DMS79 (cell line): ENCODE results near the gene TMEM245.
A peak's percentile ranks its signal among the peaks of the same experiment; 100 is the strongest.

ENCODE experiments used
- DNase-seq: peaks from one replicate; lab custom pipeline; 2025; lab: John Stamatoyannopoulos, UW

The TMEM245 gene

GRCh38 chr9:109022873-109023272 lies 96.9 kb downstream of the TMEM245 start:
- no peak for DNase-seq

- peak; percentile 17 for DNase-seq
Measured at GRCh38 chr9:109020581-109021511, 98.9 kb downstream of the TMEM245 start.

DNA sequence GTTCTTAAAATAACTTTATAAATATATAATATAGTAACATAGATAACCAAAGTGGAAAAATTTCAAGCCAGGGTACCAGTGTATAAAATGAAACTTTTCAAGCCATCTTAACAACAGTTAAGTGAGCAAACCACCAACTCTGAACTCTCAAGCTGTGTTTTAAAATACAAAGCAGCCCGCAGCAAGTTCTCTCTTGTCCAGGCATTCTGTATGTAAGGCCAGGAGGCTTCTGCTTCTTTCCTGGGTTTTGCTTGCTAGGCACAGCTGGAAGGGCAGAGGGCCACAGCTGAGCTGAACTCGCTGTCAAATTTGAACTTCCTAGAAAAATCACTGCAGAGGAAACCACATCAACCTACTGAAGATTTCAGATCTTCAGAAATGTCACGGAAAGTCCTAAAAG lies 99.6 kb downstream of the TMEM245 start:
- no peak for DNase-seq

DNA sequence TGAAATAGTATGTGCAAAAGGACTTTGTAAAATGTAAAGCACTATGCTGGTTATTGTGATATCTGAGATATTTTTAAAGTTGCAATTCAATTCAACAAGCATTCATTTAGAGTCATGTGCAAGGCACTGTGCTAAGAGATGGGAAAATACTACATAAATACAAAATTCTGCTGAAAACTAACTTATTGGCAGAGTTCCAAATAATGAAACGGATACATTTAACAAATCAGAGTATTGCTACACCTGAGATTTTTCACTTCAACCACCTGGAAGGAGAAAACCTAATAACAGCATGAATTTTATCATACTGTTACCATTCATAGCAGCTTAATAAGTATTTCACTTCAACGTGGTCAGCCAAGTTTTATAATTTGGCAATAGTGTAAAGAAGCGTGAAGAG lies 100.3 kb downstream of the TMEM245 start:
- no peak for DNase-seq

- DNase-seq: no peak
Measured at GRCh38 chr9:109017493-109017892, 102.3 kb downstream of the TMEM245 start.

DNA sequence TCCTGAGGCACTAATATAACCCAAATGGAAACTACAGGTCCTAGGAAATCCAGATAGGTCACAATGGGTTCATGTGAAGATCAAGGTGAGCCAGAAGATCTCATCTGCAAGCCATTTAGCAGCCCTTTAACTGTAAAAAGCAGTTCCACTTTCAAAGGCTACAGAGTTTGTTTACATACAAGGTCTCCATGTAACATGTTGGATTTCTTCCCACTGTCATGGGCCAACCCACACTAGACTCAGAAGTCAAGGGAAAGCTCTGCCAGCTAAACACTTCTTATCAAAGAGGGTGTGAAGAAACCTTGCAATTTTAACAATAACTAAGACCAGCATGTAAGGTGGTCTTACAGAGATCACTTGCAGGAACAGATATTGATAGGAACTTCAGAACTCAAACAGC lies 102.7 kb downstream of the TMEM245 start:
- DNase-seq: no peak

DNA sequence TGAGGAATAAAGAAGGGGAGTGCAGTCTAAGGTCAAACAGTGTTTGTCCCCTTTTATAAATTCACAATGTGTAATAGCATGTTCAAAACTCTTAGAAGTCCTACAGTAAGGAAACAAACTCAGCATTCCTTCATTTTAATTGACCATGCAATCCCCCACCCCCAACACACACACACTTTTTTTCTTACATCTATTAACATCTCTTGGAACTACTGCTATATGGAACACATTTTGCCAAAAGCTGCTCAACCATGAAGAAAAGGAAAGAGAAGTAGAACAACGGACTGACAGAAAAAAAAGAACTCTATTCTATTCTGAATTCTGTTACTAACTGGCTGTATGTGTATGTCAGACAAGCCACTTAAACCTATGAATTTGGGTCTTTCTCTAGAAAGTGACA lies 103.6 kb downstream of the TMEM245 start:
- no peak for DNase-seq

GRCh38 chr9:109014608-109015280 lies 105.0 kb downstream of the TMEM245 start:
- DNase-seq: no peak

GRCh38 chr9:109013679-109014607 lies 105.8 kb downstream of the TMEM245 start:
- DNase-seq: no peak

GRCh38 chr9:109012876-109013678 lies 106.7 kb downstream of the TMEM245 start, which contains the start of gene CTNNAL1:
Gene CTNNAL1, minus strand, starts transcription at chr9:109013499. Its CDS starts 57 bp downstream, at chr9:109013442.
- DNase-seq: no peak

GRCh38 chr9:109012009-109012875 lies 107.5 kb downstream of the TMEM245 start:
- DNase-seq: no peak

GRCh38 chr9:109011231-109011671 lies 108.5 kb downstream of the TMEM245 start:
- no peak for DNase-seq

DNA sequence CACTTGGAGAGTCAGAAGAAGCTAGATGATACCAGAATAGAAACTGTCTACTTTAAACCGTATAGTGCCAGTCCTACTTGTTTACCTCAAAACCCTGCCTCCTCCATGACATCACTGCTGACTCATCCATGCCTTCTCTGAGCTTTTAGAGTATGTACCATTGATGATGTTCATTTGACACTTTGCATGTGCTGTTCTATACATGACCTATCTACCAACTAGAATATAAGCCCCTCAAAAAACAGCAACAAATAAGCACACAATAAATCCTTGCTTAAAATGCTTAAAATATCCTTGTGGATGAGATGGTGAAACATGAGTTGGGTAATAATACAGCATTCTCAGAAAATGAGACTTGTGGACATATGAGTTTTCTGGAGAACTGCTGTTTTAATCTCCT lies 109.0 kb downstream of the TMEM245 start:
- no peak for DNase-seq

GRCh38 chr9:109005678-109006077 lies 114.1 kb downstream of the TMEM245 start:
- DNase-seq: no peak

DNA sequence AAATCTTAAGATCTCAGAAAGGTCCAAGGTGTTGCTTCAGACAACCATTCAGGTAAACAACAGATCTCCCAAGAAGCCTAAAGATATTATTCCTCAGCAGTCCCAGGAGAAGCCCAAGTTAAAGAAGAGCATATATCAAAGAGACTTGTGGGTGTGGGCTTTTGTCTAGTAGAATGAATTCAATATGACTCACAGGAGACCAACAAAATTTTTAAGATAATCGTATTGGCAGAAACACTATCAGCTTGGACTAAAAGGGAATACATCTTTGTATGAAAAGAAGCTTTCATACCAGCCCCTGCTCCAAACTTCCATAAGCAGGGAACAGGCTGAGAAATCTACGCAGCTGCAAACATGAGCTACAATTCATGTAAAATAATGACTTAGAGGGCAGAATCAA lies 116.6 kb downstream of the TMEM245 start:
- DNase-seq: no peak

GRCh38 chr9:109002141-109002540 lies 117.6 kb downstream of the TMEM245 start:
- DNase-seq: no peak

DNA sequence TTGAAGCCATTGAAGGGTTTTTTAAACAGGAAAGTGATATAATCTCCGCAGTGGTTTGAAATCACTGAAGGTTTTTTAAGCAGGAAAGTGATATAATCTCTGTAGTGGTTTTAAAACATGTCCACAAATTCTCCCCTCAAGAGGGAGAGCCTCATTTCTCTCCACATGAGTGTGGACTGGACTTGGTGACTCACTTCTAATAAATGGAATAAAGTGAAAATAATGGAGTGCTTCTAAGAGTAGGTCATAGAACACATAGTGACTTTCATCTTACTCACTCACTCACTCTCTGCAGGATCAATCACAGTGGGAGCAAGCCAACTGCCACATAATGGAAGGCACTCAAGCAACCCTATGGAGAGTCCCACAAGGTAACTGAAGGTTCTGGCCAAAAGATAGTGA lies 118.5 kb downstream of the TMEM245 start:
- no peak for DNase-seq

- no peak for DNase-seq
Measured at GRCh38 chr9:108997112-108997511, 122.6 kb downstream of the TMEM245 start.

GRCh38 chr9:108996643-108997042 lies 123.1 kb downstream of the TMEM245 start:
- no peak for DNase-seq

DNA sequence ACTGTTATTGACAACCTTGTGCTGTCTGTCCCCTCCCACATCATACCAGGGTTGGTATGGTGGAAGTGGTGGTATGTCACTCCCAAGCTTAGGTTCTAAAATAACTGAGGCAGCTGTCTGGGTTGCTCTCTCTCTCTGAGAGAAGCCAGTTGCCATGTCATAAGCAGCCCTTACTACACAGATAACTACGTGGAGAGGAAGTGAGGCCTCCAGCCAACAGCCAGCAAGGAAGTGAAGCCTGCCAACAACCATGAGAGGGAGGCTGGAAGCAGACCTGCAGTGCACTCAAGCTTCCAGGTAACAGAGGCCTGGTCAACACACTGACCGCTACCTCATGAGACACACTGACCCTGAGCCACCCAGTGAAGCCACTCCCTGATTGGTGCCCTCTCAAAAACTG lies 125.1 kb downstream of the TMEM245 start:
- no peak for DNase-seq
